ENCODE measurements around the gene LIPM. TPM values are rescaled to one million over a fixed set of nuclear protein-coding genes. Genes with fewer than 3 reads are reported as not detected.

The LIPM gene
- total RNA-seq, 1 donor from 2014 or later: 17.1 TPM

GRCh38 chr10:88840881-88841280 is 38.4 kb downstream of the LIPM start:
- no peak for DNase-seq

GRCh38 chr10:88841316-88842111 is 39.0 kb downstream of the LIPM start:
- DNase-seq: no peak

- no peak for DNase-seq
These were observed 40.6 kb downstream of the LIPM start for GRCh38 chr10:88843171-88843570.

- DNase-seq: no peak
These were observed 46.0 kb downstream of the LIPM start for GRCh38 chr10:88848499-88848898.

GRCh38 chr10:88849234-88849633 is 46.7 kb downstream of the LIPM start:
- no peak for DNase-seq

- DNase-seq: no peak
These were observed 48.2 kb downstream of the LIPM start for GRCh38 chr10:88850712-88851111.

GRCh38 chr10:88851706-88852105 is 49.2 kb downstream of the LIPM start, which contains the start of gene ANKRD22:
Gene ANKRD22 (minus strand): TSS chr10:88851844. CDS start chr10:88851607, 237 bp downstream.
- no peak for DNase-seq

- no peak for DNase-seq
These were observed 49.8 kb downstream of the LIPM start for GRCh38 chr10:88852327-88852726.

GRCh38 chr10:88853155-88853881 is 50.8 kb downstream of the LIPM start:
- DNase-seq: no peak

- DNase-seq: no peak
These were observed 52.2 kb downstream of the LIPM start for GRCh38 chr10:88854684-88855083.

GRCh38 chr10:88857831-88858230 is 55.3 kb downstream of the LIPM start:
- DNase-seq: no peak

GRCh38 chr10:88858491-88858890 is 56.0 kb downstream of the LIPM start:
- no peak for DNase-seq

- no peak for DNase-seq
These were observed 58.5 kb downstream of the LIPM start for GRCh38 chr10:88861036-88861435.

- DNase-seq: no peak
These were observed 62.8 kb downstream of the LIPM start for GRCh38 chr10:88865281-88865876.

- DNase-seq: no peak
These were observed 63.9 kb downstream of the LIPM start for GRCh38 chr10:88866454-88866853.

- no peak for DNase-seq
These were observed 67.6 kb downstream of the LIPM start for GRCh38 chr10:88870089-88870488.

Other genes starting within 250 kb of the LIPM start
- 6.5 TPM for gene RNLS, start 219.4 kb upstream of the LIPM start, total RNA-seq
- gene LIPJ, start 216.0 kb upstream of the LIPM start, total RNA-seq: 0.49 TPM
- gene LIPF, start 138.3 kb upstream of the LIPM start, total RNA-seq: 0.10 TPM
- 10.6 TPM for gene LIPK, start 96.5 kb upstream of the LIPM start, total RNA-seq
- gene LIPN, start 42.7 kb upstream of the LIPM start, total RNA-seq: 8.2 TPM
- gene ANKRD22, start 49.1 kb downstream of the LIPM start, total RNA-seq: 14.9 TPM
- gene STAMBPL1, start 77.5 kb downstream of the LIPM start, total RNA-seq: 16.9 TPM
- 222 TPM for gene ACTA2, start 150.0 kb downstream of the LIPM start, total RNA-seq
- 28.6 TPM for gene FAS, start 188.1 kb downstream of the LIPM start, total RNA-seq

Measured in skin of body (tissue), 2 donors.